Left lung (tissue), 10 donors: Measurements from ENCODE around the gene KRT71. TPM values are rescaled to one million over a fixed set of nuclear protein-coding genes. Genes with fewer than 3 reads are reported as not detected.

Experiments
- ATAC-seq: fragments of 200-7000 bp; cut with Tn5 transposase; one replicate; pipeline ENCODE4 v1.9.1; 2020; ENCODE audit warnings: moderate library complexity
- DNase-seq, 4 donors: peaks; one replicate each; pipeline ENCODE4 v3.0.0-alpha.2; 2013 to 2020
- H3K27ac ChIP-seq, 2 donors: fragments of 200-600 bp; sonication (generic) in 1 of 2; one replicate each; pipeline versions ENCODE4 v1.5.0 to v1.8.0; 2020 to 2021
- H3K27me3 ChIP-seq, 2 donors: fragments of 200-600 bp; sonication (generic) in 1 of 2; one replicate each; pipeline versions ENCODE4 v1.5.0 to v1.8.0; 2020 to 2021
- H3K36me3 ChIP-seq, 2 donors: fragments of 200-600 bp; sonication (generic) in 1 of 2; one replicate each; pipeline versions ENCODE4 v1.5.0 to v1.8.0; 2020 to 2021
- H3K4me1 ChIP-seq, 2 donors: fragments of 200-600 bp; one replicate each; pipeline ENCODE4 v1.8.0; 2021
- H3K4me3 ChIP-seq, 2 donors: fragments of 200-600 bp; sonication (generic) in 1 of 2; one replicate each; pipeline versions ENCODE4 v1.5.0 to v1.8.0; 2020 to 2021; ENCODE audit warnings: mild to moderate bottlenecking in 1 of 2
- H3K9me3 ChIP-seq, 2 donors: fragments of 200-600 bp; sonication (generic) in 1 of 2; one replicate each; pipeline versions ENCODE4 v1.5.0 to v1.8.0; 2020 to 2021
- intact Hi-C, 2 donors: fragments of 100-400 bp; cut with DNase I; formaldehyde crosslinking; loops; one replicate each; pipeline versions ENCODE4 v1.11.2 to v1.14.2; 2022
- polyA plus RNA-seq, 6 donors: library from polyadenylated mRNA; unstranded; fragments of 120-200 nt; gene quantifications; one replicate each; pipeline ENCODE4 v1.2.1, GENCODE V29; 2013; ENCODE audit not compliant: insufficient read length in 6 of 6
- total RNA-seq, 2 donors: library from RNA; stranded (reverse); fragmentation: NEBNext Ultra II Directional; extraction: Animal tissue kit (Norgen Biotek cat#: 25700); gene quantifications; one replicate each; pipeline ENCODE4 v1.2.1, GENCODE V29; 2021
- TF ChIP-seq, protein P1 (sequence below), 2 donors: fragments of 200-600 bp; sonication (generic) in 1 of 2; IDR thresholded peaks; one replicate each; pipeline versions ENCODE4 v1.5.0 to v1.8.0; 2021; ENCODE audit warnings: antibody characterized with exemption in 2 of 2
- donor health status: DM: no; HTN: yes; CAD: no.
- donor health status: DM: no; HTN: no; CAD: no.

The KRT71 gene
- total and polyA plus RNA-seq, 8 donors = 0.10 to 0.18 (median 0.15) TPM; not detected in 4

- ATAC-seq = no peak
These were observed 53.0 kb downstream of the KRT71 start for GRCh38 chr12:52499806-52500560.

GRCh38 chr12:52498946-52499345 lies 54.0 kb downstream of the KRT71 start:
- Histone ChIP-seq H3K36me3 (no peaks in the 10 kb centered on the region), H3K27ac (no peak overlapping the region), H3K4me3 (no peak overlapping the region), H3K9me3 (no peaks in the 10 kb centered on the region), H3K27me3 (peaks cover 0 to 10% of the 10 kb centered on the region in 2 donors), H3K4me1 (peaks cover 10 to 20% of the 10 kb centered on the region in 2 donors)
- DNase-seq (no peak), ATAC-seq (no peak)
- TF ChIP-seq, protein P1, sequence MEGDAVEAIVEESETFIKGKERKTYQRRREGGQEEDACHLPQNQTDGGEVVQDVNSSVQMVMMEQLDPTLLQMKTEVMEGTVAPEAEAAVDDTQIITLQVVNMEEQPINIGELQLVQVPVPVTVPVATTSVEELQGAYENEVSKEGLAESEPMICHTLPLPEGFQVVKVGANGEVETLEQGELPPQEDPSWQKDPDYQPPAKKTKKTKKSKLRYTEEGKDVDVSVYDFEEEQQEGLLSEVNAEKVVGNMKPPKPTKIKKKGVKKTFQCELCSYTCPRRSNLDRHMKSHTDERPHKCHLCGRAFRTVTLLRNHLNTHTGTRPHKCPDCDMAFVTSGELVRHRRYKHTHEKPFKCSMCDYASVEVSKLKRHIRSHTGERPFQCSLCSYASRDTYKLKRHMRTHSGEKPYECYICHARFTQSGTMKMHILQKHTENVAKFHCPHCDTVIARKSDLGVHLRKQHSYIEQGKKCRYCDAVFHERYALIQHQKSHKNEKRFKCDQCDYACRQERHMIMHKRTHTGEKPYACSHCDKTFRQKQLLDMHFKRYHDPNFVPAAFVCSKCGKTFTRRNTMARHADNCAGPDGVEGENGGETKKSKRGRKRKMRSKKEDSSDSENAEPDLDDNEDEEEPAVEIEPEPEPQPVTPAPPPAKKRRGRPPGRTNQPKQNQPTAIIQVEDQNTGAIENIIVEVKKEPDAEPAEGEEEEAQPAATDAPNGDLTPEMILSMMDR (IDR thresholded peaks at IDR 0.05) = no peak
- intact Hi-C loops = no loop called here

More at GRCh38 chr12:52499806-52500560, 53.0 kb downstream of the KRT71 start:
- H3K27me3 ChIP-seq = peaks cover 0 to 16% of the 10 kb centered on the region in 2 donors
- H3K27ac ChIP-seq = no peak overlapping the region
- H3K4me3 ChIP-seq = no peak overlapping the region
- H3K36me3 ChIP-seq = no peaks in the 10 kb centered on the region
- intact Hi-C loops = no loop called here
- H3K4me1 ChIP-seq = peaks cover 6 to 10% of the 10 kb centered on the region in 2 donors
- TF ChIP-seq, protein P1 (IDR thresholded peaks at IDR 0.05) = no peak
- DNase-seq = no peak
- no peaks in the 10 kb centered on the region for H3K9me3 ChIP-seq

- Histone ChIP-seq H3K9me3 (no peaks in the 10 kb centered on the region), H3K36me3 (no peaks in the 10 kb centered on the region), H3K4me1 (peaks cover 10 to 27% of the 10 kb centered on the region in 2 donors), H3K27ac (no peak overlapping the region), H3K4me3 (no peak overlapping the region), H3K27me3 (peaks cover 0 to 10% of the 10 kb centered on the region in 2 donors)
- TF ChIP-seq, protein P1 (IDR thresholded peaks at IDR 0.05) = no peak
- DNase-seq (no peak), ATAC-seq (no peak)
- intact Hi-C loops = no loop called here
These were observed 55.0 kb downstream of the KRT71 start for GRCh38 chr12:52497975-52498374.

GRCh38 chr12:52496590-52497071 lies 56.3 kb downstream of the KRT71 start:
- TF ChIP-seq, protein P1 (IDR thresholded peaks at IDR 0.05) = no peak
- H3K4me1 ChIP-seq = peaks cover 10 to 27% of the 10 kb centered on the region in 2 donors
- H3K27me3 ChIP-seq = peaks cover 0 to 18% of the 10 kb centered on the region in 2 donors
- H3K9me3 ChIP-seq = no peaks in the 10 kb centered on the region
- H3K4me3 ChIP-seq = no peak overlapping the region
- no peaks in the 10 kb centered on the region for H3K36me3 ChIP-seq
- DNase-seq (no peak), ATAC-seq (no peak)
- intact Hi-C loops = no loop called here
- H3K27ac ChIP-seq = no peak overlapping the region

- no peak overlapping the region for H3K4me3 ChIP-seq
- no peaks in the 10 kb centered on the region for H3K9me3 ChIP-seq
- peaks cover 0 to 24% of the 10 kb centered on the region in 2 donors for H3K27me3 ChIP-seq
- ATAC-seq (no peak), DNase-seq (no peak)
- TF ChIP-seq, protein P1 (IDR thresholded peaks at IDR 0.05) = no peak
- H3K4me1 ChIP-seq = peaks cover 10 to 27% of the 10 kb centered on the region in 2 donors
- intact Hi-C loops = no loop called here
- no peaks in the 10 kb centered on the region for H3K36me3 ChIP-seq
- no peak overlapping the region for H3K27ac ChIP-seq
These were observed 56.9 kb downstream of the KRT71 start for GRCh38 chr12:52496054-52496453.
